ENCODE data around the gene HSD17B10.
"Not testable (repeated sequence)": the region's sequence is repeated elsewhere in the genome, so short reads cannot be mapped to it uniquely, and the experiment has no call there.

HSD17B10 gene

DNA sequence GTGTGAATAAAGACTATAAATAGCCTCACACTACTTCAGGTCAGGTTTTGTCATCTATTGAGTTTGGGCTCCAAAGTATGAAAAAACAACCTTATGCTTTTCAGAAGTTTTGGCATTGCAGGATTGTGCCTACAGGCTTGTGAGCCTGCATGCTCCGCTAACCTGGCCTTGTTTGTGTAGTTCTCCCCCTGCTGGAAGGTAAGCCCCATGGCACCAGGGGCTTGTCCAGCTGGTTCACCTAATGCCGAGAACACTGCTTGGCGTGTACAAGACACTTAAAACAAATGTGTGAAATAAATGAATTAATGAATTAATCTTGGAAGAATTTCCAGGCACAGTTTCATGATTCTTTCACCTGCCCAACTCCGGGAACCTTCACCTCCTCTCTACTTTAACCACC is 1.8 kb upstream of the HSD17B10 start:
- peak; percentile 67 for DNase-seq

DNA sequence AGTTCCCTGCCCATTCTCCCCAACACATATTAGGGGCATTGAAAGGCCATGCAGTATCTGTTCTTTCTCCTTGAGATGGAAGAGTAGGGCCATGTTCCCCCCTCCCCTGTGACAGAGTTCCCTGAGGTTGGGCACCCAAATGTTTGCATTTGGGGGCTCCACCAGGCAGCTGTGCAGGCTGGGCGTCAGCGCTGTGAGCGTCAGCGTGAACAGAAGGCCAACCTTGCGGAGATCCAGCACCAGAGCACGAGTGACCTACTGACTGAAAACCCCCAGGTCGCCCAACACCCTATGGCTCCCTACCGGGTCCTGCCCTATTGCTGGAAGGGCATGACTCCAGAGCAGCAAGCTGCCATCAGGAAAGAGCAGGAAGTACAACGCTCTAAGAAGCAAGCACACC is 3.9 kb downstream of the HSD17B10 start:
- DNase-seq: no peak

DNA sequence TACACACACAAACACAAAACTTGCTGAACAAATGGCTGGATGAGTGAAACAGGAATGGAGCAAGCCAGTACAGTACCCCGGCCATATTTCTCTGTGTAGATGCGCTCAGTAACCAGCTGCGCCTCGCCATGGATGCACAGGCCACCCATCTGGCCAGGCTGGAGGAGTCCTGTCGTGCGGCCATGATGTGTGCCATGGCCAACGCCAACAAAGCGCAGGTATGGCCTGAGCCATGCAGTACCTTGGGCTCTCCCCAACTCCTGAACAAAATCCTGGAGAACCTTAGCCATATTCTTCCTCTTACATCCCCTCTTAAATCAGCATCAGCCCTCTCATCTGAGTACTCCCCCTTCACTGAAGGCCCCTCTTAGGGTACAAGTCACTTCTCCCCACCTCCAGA is 4.4 kb downstream of the HSD17B10 start:
- DNase-seq: no peak

DNA sequence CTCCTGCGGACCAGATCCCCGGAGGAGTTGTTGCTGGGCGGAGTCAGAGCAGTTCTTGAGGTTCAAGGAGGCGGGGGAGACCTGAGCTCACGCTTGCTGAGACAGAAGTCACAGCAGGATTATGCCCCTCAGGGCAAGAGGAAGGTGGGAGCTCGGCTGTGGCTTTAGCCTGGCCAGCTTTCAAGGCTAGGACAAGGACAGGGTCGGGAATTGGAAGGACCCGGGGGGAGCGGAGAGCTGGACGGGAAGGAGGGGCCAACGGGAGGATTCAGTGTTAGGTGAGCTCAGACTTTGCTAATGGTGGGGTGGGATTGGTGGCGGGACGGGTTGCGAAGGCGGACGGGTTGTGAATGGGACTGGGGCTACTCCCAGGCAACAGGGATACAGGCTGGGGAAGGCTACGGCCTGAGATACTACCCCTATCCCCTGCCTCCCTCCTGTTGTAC is 11.3 kb downstream of the HSD17B10 start, which contains the start of gene RIBC1:
TSS of gene RIBC1 (plus strand) at position 13 of the 446 bp plus-strand sequence. CDS start 3,404 bp downstream, outside the sequence.
- DNase-seq: no peak

DNA sequence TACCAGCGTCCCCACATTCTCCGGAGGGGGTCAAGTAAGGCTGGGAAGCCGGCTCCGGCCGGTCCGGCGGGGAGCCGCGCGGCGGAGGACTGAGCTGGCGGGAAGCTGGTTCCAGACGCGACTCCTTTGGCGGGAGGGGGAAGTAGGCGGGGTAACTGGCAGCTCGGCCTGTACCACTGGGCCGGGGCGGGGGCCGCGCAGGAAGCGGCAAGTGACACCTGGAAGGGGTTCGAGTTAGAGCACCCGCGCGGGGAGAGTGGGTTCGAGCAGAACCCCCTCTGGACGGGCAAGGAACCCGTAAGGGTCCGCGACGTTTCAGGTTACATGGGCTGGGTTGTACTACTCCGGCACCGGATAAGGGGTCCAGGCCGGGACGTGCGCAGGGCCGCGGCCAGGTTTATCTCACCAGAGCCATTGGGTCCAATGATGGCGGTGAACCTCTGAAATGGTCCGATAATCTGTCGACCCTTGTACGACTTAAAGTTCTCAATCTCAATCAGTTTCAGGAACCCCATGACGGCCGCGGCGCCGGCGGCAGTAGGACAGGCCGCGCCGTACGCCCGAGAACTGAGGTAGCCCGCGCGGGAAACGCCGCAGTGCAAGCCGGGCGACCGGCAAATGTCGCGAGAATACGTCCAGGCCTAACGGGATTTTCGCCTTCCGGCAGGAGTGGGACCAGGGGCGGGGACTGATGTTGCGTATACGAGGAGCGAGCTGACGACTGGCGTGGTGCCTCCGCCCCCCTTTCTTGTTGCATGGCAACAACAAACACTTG is 11.9 kb downstream of the HSD17B10 start, which contains the start of gene SMC1A:
TSS of gene SMC1A (minus strand) at position 569 of the 775 bp plus-strand sequence. CDS start at position 515, 54 bp downstream.
- DNase-seq: peak; percentile 97

DNA sequence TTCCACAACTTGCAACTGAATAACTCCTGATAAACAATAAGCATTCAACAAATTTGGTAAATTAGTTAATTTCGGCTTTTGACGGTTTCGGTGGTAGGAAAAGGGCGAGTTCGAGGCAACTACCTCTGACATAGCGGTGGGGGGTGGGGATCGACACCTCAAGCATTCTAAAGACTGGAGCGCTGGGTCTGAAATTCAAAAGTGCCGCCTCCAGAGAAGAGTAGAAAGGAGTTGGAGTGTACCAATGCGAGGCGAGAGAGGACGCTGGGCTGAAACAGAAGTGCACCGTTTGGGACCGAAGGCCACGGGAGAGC is 12.4 kb downstream of the HSD17B10 start:
- DNase-seq: no peak

DNA sequence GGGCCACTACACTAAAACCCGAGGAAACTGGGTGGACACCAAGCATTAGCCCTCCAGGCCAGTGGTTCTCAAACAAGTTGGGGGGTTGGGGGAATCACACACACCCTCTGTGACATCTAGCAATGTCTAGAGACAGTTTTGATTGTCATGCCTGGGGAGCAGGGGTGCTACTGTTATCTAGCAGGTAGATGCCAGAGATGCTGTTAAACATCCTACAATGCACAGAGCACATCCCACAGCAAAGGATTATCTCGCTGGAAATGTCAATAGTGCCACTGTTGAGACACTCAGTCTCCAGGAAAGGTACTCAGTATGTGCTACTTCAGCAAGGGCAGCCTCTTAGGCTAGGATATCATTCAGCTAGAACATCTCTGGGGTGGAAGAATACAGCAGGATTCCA is 13.0 kb downstream of the HSD17B10 start:
- DNase-seq: no peak

DNA sequence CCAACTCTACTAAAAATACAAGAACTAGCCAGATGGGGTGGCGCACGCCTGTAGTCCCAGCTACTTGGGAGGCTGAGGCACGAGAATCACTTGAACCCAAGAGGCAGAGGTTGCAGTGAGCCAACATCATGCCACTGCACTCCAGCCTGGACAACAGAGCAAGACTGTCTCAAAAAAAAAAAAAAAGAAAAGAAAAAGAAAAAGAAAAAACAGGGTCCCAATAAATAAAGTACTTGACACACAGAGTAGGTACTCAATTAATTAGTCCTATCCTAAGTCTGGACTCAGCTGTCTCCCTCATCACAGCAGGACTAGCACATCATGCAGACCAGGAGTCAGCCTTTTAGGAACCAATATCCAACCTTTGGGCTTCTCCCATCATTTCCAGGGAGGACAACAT is 13.8 kb downstream of the HSD17B10 start:
- not testable (repeated sequence) for DNase-seq

DNA sequence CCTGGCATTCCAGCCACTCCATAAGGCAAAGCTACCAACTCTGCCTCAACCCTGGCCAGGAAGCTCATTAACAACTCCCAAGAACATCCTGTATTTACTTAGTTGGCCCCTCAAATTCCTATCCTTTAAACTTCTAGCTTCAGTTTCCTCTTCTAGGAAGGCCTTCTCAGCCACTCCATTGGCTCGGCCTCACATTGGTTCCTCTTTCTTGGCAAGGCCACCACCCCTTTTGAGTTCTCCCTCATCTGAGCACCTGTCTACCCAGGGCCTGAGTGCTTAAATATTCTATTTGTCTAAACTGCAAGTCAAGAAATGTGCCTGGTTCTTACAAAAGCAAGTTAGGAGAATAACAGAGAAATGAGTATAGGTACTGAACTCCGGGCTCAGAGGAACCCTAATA is 21.7 kb downstream of the HSD17B10 start:
- no peak for DNase-seq

DNA sequence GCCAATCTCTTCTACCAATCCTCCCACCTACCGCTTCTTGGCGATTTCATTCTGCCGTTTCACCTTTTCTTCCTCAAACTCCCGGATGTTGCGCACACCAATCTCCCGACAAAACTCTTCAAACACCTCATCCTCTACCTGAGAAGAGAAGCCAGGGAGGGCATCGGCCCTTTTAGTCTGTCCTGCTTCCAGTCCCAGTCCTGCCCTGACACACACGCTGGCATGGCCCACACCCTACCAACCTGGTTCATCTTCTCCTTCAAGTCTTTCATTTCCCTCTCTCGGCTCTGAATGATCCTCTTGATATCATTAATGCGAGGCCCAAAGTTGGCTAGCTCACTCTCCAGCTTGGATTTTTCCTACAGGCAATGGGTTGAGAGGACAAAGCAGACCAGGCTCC is 30.6 kb downstream of the HSD17B10 start:
- no peak for DNase-seq

DNA sequence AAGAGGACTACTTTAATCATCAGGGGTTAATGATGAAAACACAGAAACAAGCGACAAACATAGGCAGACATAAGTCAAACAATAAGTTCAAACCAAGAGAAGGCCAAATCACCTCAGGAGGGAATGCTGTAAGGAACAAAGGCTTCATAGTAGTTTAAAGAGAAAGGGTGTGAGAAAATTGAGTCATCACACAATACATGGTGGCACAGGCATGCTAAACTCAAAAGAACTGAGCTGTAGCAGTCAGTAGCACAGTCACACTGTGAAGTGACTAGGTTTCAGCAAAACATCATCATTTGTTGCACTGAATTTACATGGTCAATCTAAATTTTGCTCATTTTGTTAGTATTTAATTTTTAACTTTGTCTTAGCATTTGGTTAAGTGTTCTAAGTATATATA is 36.0 kb downstream of the HSD17B10 start:
- no peak for DNase-seq

DNA sequence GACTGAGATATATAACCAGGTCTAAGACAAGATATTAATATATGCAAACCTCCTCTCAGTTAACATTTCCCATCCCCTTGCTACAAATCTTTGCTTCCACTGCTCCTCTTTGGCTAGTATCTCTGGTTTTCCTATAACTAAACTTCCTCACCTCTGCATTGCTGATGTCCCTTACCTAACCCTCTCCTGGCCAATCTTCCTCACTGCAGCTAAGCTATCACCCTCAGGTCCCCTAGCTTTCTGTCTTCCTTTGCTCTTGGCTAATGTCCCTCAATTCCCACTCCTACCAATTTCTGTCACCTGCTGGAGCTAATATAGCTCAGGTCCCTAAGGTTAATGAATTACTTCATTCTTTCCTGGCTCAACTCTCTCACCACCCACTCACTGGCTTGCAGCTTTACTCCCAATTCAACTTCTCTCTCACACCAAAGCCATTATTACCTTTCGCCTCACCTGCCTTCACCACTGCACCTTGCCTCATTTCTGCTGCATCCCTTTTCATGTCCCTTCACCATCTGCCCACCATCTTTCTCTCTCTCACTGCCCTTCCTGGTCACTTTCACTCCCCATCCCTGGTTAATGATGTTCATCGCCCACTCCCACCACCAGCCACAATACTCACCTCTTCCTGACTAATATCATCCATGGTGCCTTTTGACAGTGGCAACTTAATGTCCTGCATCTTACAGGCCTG is 38.4 kb downstream of the HSD17B10 start:
- DNase-seq: no peak

DNA sequence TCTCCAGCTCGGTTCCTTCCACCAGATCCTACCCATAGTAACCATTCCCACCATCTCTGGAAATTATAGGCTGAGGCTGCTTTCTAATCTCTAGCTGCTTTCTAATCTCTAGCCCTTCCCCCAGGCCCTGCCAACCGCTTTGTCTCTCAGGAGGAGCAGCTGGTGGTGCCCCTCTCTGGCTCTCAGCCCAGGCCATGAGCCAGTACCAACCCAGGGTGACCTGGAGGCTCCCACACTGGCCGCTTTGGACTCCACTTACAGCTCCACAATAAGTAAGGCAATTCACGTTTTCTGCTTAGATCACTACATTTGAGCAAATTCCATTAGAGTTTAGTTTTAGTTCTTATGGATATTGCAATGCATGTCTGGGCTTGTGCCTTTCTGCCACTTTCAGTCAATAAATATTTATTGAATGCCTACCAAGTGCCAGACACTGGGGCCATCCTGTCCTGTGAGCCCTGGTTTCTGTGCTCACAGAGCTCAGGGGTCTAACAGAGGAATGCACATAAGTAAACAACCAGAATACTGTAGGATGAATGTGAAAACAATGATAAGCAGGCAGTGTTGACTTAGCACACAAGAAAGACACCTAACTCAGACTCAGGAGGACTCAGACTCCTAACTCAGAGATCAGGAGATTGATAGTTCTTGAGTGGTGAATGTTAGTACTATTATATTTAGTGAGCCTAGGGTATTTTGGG is 50.6 kb downstream of the HSD17B10 start:
- DNase-seq: no peak
